ENCODE measurements around the gene ZNF407. TPM values are rescaled to one million over a fixed set of nuclear protein-coding genes. Genes with fewer than 3 reads are reported as not detected.

ZNF407 gene
- total and polyA plus RNA-seq, 2 experiments from 2014 or later: 2.1 to 10.4 TPM

DNA sequence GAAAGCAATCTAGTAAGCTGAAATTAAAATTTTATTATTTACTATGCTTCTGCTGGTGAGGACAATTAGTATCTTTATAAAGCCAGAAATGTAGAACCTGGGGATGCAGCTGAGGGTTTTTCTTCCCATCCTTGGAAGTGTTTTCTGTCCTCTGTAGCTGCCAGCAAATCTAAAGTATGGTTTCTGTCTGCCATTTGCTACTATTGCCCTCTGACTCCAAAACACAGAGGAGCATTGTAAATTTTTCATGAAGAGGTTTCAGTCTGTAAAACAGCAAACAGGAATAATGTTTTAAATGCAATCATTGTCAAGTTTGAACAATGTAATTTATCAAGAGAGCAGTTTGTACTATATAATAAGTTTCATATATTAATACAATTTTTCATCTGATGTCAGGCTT is 258.8 kb downstream of the ZNF407 start (continued):
- no peak for TF ChIP-seq ZNF462 (CRISPR knock-in tag; IDR thresholded peaks at IDR 0.05)

GRCh38 chr18:74856928-74857327 is 259.3 kb downstream of the ZNF407 start:
- ATAC-seq: no peak
- Histone ChIP-seq H3K9me2 (ENCODE audit: insufficient read depth) (no peaks in the 10 kb centered on the region), H3F3A (replicated peaks; ENCODE audit: low read depth) (no peaks in the 10 kb centered on the region), H3K36me3 (ENCODE audit: insufficient read depth) (no peaks in the 10 kb centered on the region), H4K20me1 (replicated peaks; ENCODE audit: insufficient read depth) (no peaks in the 10 kb centered on the region), H3K27me3 (ENCODE audit: insufficient read depth) (no peaks in the 10 kb centered on the region), H3K4me1 (ENCODE audit: insufficient read depth) (peaks cover 9% of the 10 kb centered on the region; the same call in 1 of the 2 replicates), H3K4me3 (no peak overlapping the region), H2AFZ (no peak overlapping the region), H3K4me2 (no peak overlapping the region), H3K79me2 (replicated peaks; ENCODE audit: insufficient read depth) (no peaks in the 10 kb centered on the region), H3K27ac (ENCODE audit: low read depth) (no peak overlapping the region)
- H3K27ac Mint-ChIP-seq: no peak overlapping the region
- no peaks in the 10 kb centered on the region for H3K27me3 Mint-ChIP-seq (ENCODE audit: insufficient read depth, low read depth, poor library complexity)
- H3K36me3 Mint-ChIP-seq (ENCODE audit: low read depth): no peaks in the 10 kb centered on the region
- TF ChIP-seq STAT1 (IDR thresholded peaks at IDR 0.05; ENCODE audit: unreplicated experiment) (no peak), CREB1 (CRISPR knock-in tag; IDR thresholded peaks at IDR 0.05; ENCODE audit: low read depth) (no peak), ZNF331 (CRISPR knock-in tag; IDR thresholded peaks at IDR 0.05; ENCODE audit: low read depth) (no peak), NANOG (IDR thresholded peaks at IDR 0.05; ENCODE audit: borderline replicate concordance) (no peak), ZNF462 (CRISPR knock-in tag; IDR thresholded peaks at IDR 0.05) (no peak)
- DNase-seq (ENCODE audit: low spot score): no peak
- H3K4me3 Mint-ChIP-seq: no peak overlapping the region
- peaks cover 8% of the 10 kb centered on the region for H3K4me1 Mint-ChIP-seq
- H3K9me3 Mint-ChIP-seq: no peaks in the 10 kb centered on the region
